PC-3 (cell line): Measurements from ENCODE around the gene ATP8A2. TPM values are rescaled to one million over a fixed set of nuclear protein-coding genes. Genes with fewer than 3 reads are reported as not detected.

Experiments used
- ATAC-seq: fragments of 200-7000 bp; cut with Tn5 transposase; 2 replicates; pipeline ENCODE4 v1.9.1; 2020; ENCODE audit warnings: mild to moderate bottlenecking, moderate library complexity
- BruUV-seq: library from RNA; stranded (reverse); fragments of 400-500 nt; replicated peaks from 2 replicates; lab custom pipeline; 2021; lab: Mats Ljungman, UMichigan
- CTCF ChIA-PET: fragments of 300-600 bp; sonication (Branson Sonifier 250); formaldehyde crosslinking; loops from one replicate; lab custom pipeline; 2022; ENCODE audit warnings: antibody characterized with exemption; lab: Charles Lee
- POLR2A ChIA-PET: fragments of 300-600 bp; sonication (Branson Sonifier 250); formaldehyde crosslinking; loops from one replicate; lab custom pipeline; 2022; ENCODE audit warnings: antibody characterized with exemption; ENCODE audit not compliant: unreplicated experiment; lab: Charles Lee
- DNase-seq: peaks from one replicate; pipeline ENCODE4 v3.0.0-alpha.2; 2015
- H2AFZ ChIP-seq: fragments of 300-600 bp; sonication (generic); 2 replicates; pipeline ENCODE4 v1.6.0; 2016; ENCODE audit warnings: antibody characterized with exemption, low read length
- H3F3A ChIP-seq: fragments of 300-600 bp; sonication (generic); one replicate; pipeline ENCODE4 v1.6.0; 2017; ENCODE audit warnings: antibody characterized with exemption, low read length, control low read depth, mild to moderate bottlenecking; ENCODE audit not compliant: unreplicated experiment
- H3K27ac ChIP-seq: fragments of 300-600 bp; sonication (generic); 2 replicates; pipeline ENCODE4 v1.5.1; 2016; ENCODE audit warnings: mild to moderate bottlenecking, low read length
- H3K27me3 ChIP-seq: fragments of 300-600 bp; sonication (generic); 2 replicates; pipeline ENCODE4 v1.6.1; 2016; ENCODE audit warnings: low read length, mixed read lengths
- H3K36me3 ChIP-seq: fragments of 300-600 bp; sonication (generic); 2 replicates; pipeline ENCODE4 v1.6.1; 2016; ENCODE audit warnings: low read depth, mixed run types, low read length, mixed read lengths
- H3K4me1 ChIP-seq: fragments of 300-600 bp; sonication (generic); 2 replicates; pipeline ENCODE4 v1.5.1; 2016; ENCODE audit warnings: low read length; ENCODE audit not compliant: insufficient read depth
- H3K4me2 ChIP-seq: fragments of 300-600 bp; sonication (generic); 2 replicates; pipeline ENCODE4 v1.6.0; 2016; ENCODE audit warnings: low read length
- H3K4me3 ChIP-seq: fragments of 300-600 bp; sonication (generic); 2 replicates; pipeline ENCODE4 v1.5.1; 2016; ENCODE audit warnings: mild to moderate bottlenecking, low read length, mixed read lengths
- H3K79me2 ChIP-seq: fragments of 300-600 bp; sonication (generic); 2 replicates; pipeline ENCODE4 v1.6.1; 2017; ENCODE audit warnings: low read length, mixed read lengths
- H3K9ac ChIP-seq: fragments of 300-600 bp; sonication (generic); 2 replicates; pipeline ENCODE4 v1.6.0; 2016; ENCODE audit warnings: mild to moderate bottlenecking, low read length
- H3K9me2 ChIP-seq: fragments of 300-600 bp; sonication (generic); replicated peaks from 2 replicates; pipeline ENCODE4 v1.6.1; 2016; ENCODE audit warnings: mixed run types, low read length, mixed read lengths
- H3K9me3 ChIP-seq: fragments of 300-600 bp; sonication (generic); 2 replicates; pipeline ENCODE4 v1.6.1; 2016; ENCODE audit warnings: low read length, mixed read lengths
- H4K20me1 ChIP-seq: fragments of 300-600 bp; sonication (generic); 2 replicates; pipeline ENCODE4 v1.6.1; 2016; ENCODE audit warnings: low read length, mixed read lengths
- EZH2 ChIP-seq: fragments of 300-600 bp; sonication (generic); IDR thresholded peaks from one replicate; pipeline ENCODE4 v1.6.1; 2017; ENCODE audit warnings: antibody characterized with exemption, mild to moderate bottlenecking, low read length; ENCODE audit not compliant: unreplicated experiment
- EZH2phosphoT487 ChIP-seq: fragments of 300-600 bp; sonication (generic); IDR thresholded peaks from 2 replicates; pipeline ENCODE4 v1.6.1; 2018; ENCODE audit warnings: mild to moderate bottlenecking, antibody characterized with exemption, low read length, borderline replicate concordance
- intact Hi-C: fragments of 100-400 bp; cut with micrococcal nuclease; formaldehyde crosslinking; loops from 2 replicates; pipeline ENCODE4 v1.9.0; 2023
- total RNA-seq: library from RNA; depleted of rRNA; stranded (reverse); fragments of >200 nt; gene quantifications from 2 replicates; pipeline ENCODE4 v1.2.3, GENCODE V29; 2014
- TF ChIP-seq, protein P1 (sequence below): fragments of 300-600 bp; sonication (generic); conservative IDR thresholded peaks from 2 replicates; pipeline ENCODE4 v1.5.1; 2017; ENCODE audit warnings: antibody characterized with exemption, low read depth, mild to moderate bottlenecking, low read length

Gene ATP8A2
- total RNA-seq, 1 experiment from 2014 or later, result 0.04 TPM

DNA sequence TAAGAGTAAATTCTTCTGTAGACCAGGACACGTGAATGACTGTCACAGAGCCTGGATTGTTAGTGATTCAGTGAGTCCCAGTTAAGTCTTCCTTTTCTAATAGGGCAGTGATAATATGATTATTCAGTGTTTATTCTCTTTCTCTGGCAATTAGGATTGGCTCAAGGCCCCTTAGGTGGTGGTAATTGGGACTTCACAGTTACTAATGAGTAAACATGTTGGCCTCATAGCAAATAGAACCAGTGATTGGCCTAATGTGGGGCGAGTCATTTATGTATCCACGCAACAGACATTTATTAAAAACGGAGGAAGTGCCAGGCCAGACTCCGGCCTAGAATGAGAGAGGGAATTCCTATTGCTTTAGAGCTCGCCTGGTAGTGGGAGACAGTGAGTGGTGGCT lies 607.6 kb downstream of the ATP8A2 start:
- DNase-seq (no peak), ATAC-seq (no peak)
- Histone ChIP-seq H3K9me2 (no peaks in the 10 kb centered on the region), H3K27ac (no peak overlapping the region), H3K4me3 (no peak overlapping the region), H4K20me1 (no peaks in the 10 kb centered on the region), H3K36me3 (no peaks in the 10 kb centered on the region), H3K4me1 (peaks cover 4% of the 10 kb centered on the region; the same call in 1 of the 2 replicates), H3F3A (no peaks in the 10 kb centered on the region), H3K9ac (no peak overlapping the region), H3K27me3 (no peaks in the 10 kb centered on the region), H2AFZ (no peak overlapping the region), H3K9me3 (no peaks in the 10 kb centered on the region), H3K79me2 (no peaks in the 10 kb centered on the region), H3K4me2 (no peak overlapping the region)
- TF ChIP-seq EZH2, result no peak
- TF ChIP-seq, protein P1, sequence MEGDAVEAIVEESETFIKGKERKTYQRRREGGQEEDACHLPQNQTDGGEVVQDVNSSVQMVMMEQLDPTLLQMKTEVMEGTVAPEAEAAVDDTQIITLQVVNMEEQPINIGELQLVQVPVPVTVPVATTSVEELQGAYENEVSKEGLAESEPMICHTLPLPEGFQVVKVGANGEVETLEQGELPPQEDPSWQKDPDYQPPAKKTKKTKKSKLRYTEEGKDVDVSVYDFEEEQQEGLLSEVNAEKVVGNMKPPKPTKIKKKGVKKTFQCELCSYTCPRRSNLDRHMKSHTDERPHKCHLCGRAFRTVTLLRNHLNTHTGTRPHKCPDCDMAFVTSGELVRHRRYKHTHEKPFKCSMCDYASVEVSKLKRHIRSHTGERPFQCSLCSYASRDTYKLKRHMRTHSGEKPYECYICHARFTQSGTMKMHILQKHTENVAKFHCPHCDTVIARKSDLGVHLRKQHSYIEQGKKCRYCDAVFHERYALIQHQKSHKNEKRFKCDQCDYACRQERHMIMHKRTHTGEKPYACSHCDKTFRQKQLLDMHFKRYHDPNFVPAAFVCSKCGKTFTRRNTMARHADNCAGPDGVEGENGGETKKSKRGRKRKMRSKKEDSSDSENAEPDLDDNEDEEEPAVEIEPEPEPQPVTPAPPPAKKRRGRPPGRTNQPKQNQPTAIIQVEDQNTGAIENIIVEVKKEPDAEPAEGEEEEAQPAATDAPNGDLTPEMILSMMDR, result no peak
- TF ChIP-seq EZH2phosphoT487, result no peak
- intact Hi-C loops, result no loop called here
- BruUV-seq, result no TSS peak
- ChIA-PET POLR2A (no interaction called here), CTCF (no interaction called here)

GRCh38 chr13:25980255-25980654 lies 608.5 kb downstream of the ATP8A2 start:
- Histone ChIP-seq H3K27me3 (no peaks in the 10 kb centered on the region), H3K4me1 (peaks cover 4% of the 10 kb centered on the region; the same call in 1 of the 2 replicates), H3K4me3 (no peak overlapping the region), H3K9ac (no peak overlapping the region), H3K9me2 (no peaks in the 10 kb centered on the region), H3K79me2 (no peaks in the 10 kb centered on the region), H3K9me3 (no peaks in the 10 kb centered on the region), H3F3A (no peaks in the 10 kb centered on the region), H2AFZ (no peak overlapping the region), H3K4me2 (no peak overlapping the region), H3K36me3 (no peaks in the 10 kb centered on the region), H4K20me1 (no peaks in the 10 kb centered on the region), H3K27ac (no peak overlapping the region)
- no TSS peak for BruUV-seq
- ChIA-PET CTCF (no interaction called here), POLR2A (no interaction called here)
- DNase-seq, result peak; percentile 47
- TF ChIP-seq EZH2, result no peak
- TF ChIP-seq, protein P1, result peak; percentile 55
- intact Hi-C loops, result loop anchor here (2.0 to 10.0 kb wide), 2 partner anchors 83 to 405 kb away; no protein-coding TSS in a partner anchor
- ATAC-seq, result peak; percentile 68

- ATAC-seq, result no peak; the same call in 1 of the 2 replicates
- Histone ChIP-seq H2AFZ (no peak overlapping the region), H3K27me3 (no peaks in the 10 kb centered on the region), H3K4me3 (no peak overlapping the region), H3K36me3 (no peaks in the 10 kb centered on the region), H3K9ac (no peak overlapping the region), H3K79me2 (no peaks in the 10 kb centered on the region), H3K9me3 (no peaks in the 10 kb centered on the region), H4K20me1 (no peaks in the 10 kb centered on the region), H3K4me1 (peaks cover 4% of the 10 kb centered on the region; the same call in 1 of the 2 replicates), H3K27ac (no peak overlapping the region), H3K9me2 (no peaks in the 10 kb centered on the region), H3K4me2 (no peak overlapping the region), H3F3A (no peaks in the 10 kb centered on the region)
- TF ChIP-seq, protein P1, result no peak
- TF ChIP-seq EZH2phosphoT487 (no peak), EZH2 (no peak)
- DNase-seq, result no peak
- no TSS peak for BruUV-seq
- intact Hi-C loops, result loop anchor here (2.0 to 10.0 kb wide), 2 partner anchors 82 to 406 kb away; no protein-coding TSS in a partner anchor
- ChIA-PET POLR2A (no interaction called here), CTCF (no interaction called here)
Observed at GRCh38 chr13:25981060-25981459, 609.3 kb downstream of the ATP8A2 start.
